ENCODE results near the gene XPO6.

The XPO6 gene

GRCh38 chr16:28089205-28089991, 122.4 kb downstream of the XPO6 start:
- no peak overlapping the region for H3K27ac ChIP-seq (ENCODE audit: low read depth, low read length)

GRCh38 chr16:28087675-28088300, 124.0 kb downstream of the XPO6 start:
- no peak overlapping the region for H3K9ac ChIP-seq (ENCODE audit: low read length in 5 of 5)
- H3K9me3 ChIP-seq (ENCODE audit: control insufficient read depth in 5 of 5, low read length in 5 of 5) = no peaks in the 10 kb centered on the region
- no peaks in the 10 kb centered on the region for H3K4me1 ChIP-seq (ENCODE audit: control insufficient read depth in 5 of 5, insufficient read depth in 5 of 5, low read length in 5 of 5)
- H3K36me3 ChIP-seq (ENCODE audit: control insufficient read depth in 5 of 5, insufficient read depth in 5 of 5, low read length in 5 of 5) = no peaks in the 10 kb centered on the region
- H3K4me3 ChIP-seq (ENCODE audit: low read depth in 1 of 5, low read length in 5 of 5) = no peak overlapping the region
- H3K27ac ChIP-seq (ENCODE audit: low read depth, low read length) = no peak overlapping the region
- peaks cover 0 to 5% (median 0%) of the 10 kb centered on the region in 5 donors for H3K27me3 ChIP-seq (ENCODE audit: control insufficient read depth in 5 of 5, insufficient read depth in 4 of 5, low read length in 5 of 5)

More at GRCh38 chr16:28089205-28089991, 122.4 kb downstream of the XPO6 start:
- Histone ChIP-seq H3K4me3 (ENCODE audit: low read depth in 1 of 5, low read length in 5 of 5) (no peak overlapping the region), H3K9ac (ENCODE audit: low read length in 5 of 5) (no peak overlapping the region), H3K9me3 (ENCODE audit: control insufficient read depth in 5 of 5, low read length in 5 of 5) (no peaks in the 10 kb centered on the region), H3K36me3 (ENCODE audit: control insufficient read depth in 5 of 5, insufficient read depth in 5 of 5, low read length in 5 of 5) (peaks cover 0 to 3% (median 0%) of the 10 kb centered on the region in 5 donors), H3K4me1 (ENCODE audit: control insufficient read depth in 5 of 5, insufficient read depth in 5 of 5, low read length in 5 of 5) (no peaks in the 10 kb centered on the region), H3K27me3 (ENCODE audit: control insufficient read depth in 5 of 5, insufficient read depth in 4 of 5, low read length in 5 of 5) (peaks cover 0 to 5% (median 0%) of the 10 kb centered on the region in 5 donors)

GRCh38 chr16:28087140-28087660, 124.6 kb downstream of the XPO6 start:
- Histone ChIP-seq H3K27ac (ENCODE audit: low read depth, low read length) (no peak overlapping the region), H3K4me3 (ENCODE audit: low read depth in 1 of 5, low read length in 5 of 5) (no peak overlapping the region), H3K9ac (ENCODE audit: low read length in 5 of 5) (no peak overlapping the region), H3K36me3 (ENCODE audit: control insufficient read depth in 5 of 5, insufficient read depth in 5 of 5, low read length in 5 of 5) (no peaks in the 10 kb centered on the region), H3K9me3 (ENCODE audit: control insufficient read depth in 5 of 5, low read length in 5 of 5) (no peaks in the 10 kb centered on the region), H3K27me3 (ENCODE audit: control insufficient read depth in 5 of 5, insufficient read depth in 4 of 5, low read length in 5 of 5) (peaks cover 0 to 5% (median 0%) of the 10 kb centered on the region in 5 donors), H3K4me1 (ENCODE audit: control insufficient read depth in 5 of 5, insufficient read depth in 5 of 5, low read length in 5 of 5) (no peaks in the 10 kb centered on the region)

- Histone ChIP-seq H3K9me3 (ENCODE audit: control insufficient read depth in 5 of 5, low read length in 5 of 5) (no peaks in the 10 kb centered on the region), H3K4me1 (ENCODE audit: control insufficient read depth in 5 of 5, insufficient read depth in 5 of 5, low read length in 5 of 5) (no peaks in the 10 kb centered on the region), H3K4me3 (ENCODE audit: low read depth in 1 of 5, low read length in 5 of 5) (no peak overlapping the region), H3K27me3 (ENCODE audit: control insufficient read depth in 5 of 5, insufficient read depth in 4 of 5, low read length in 5 of 5) (peaks cover 0 to 5% (median 0%) of the 10 kb centered on the region in 5 donors), H3K9ac (ENCODE audit: low read length in 5 of 5) (no peak overlapping the region), H3K36me3 (ENCODE audit: control insufficient read depth in 5 of 5, insufficient read depth in 5 of 5, low read length in 5 of 5) (no peaks in the 10 kb centered on the region), H3K27ac (ENCODE audit: low read depth, low read length) (no peak overlapping the region)
Observed at GRCh38 chr16:28086186-28087139, 125.3 kb downstream of the XPO6 start.

- Histone ChIP-seq H3K4me3 (ENCODE audit: low read depth in 1 of 5, low read length in 5 of 5) (no peak overlapping the region), H3K9ac (ENCODE audit: low read length in 5 of 5) (no peak overlapping the region), H3K27ac (ENCODE audit: low read depth, low read length) (no peak overlapping the region), H3K27me3 (ENCODE audit: control insufficient read depth in 5 of 5, insufficient read depth in 4 of 5, low read length in 5 of 5) (peaks cover 0 to 5% (median 0%) of the 10 kb centered on the region in 5 donors), H3K9me3 (ENCODE audit: control insufficient read depth in 5 of 5, low read length in 5 of 5) (no peaks in the 10 kb centered on the region), H3K4me1 (ENCODE audit: control insufficient read depth in 5 of 5, insufficient read depth in 5 of 5, low read length in 5 of 5) (no peaks in the 10 kb centered on the region), H3K36me3 (ENCODE audit: control insufficient read depth in 5 of 5, insufficient read depth in 5 of 5, low read length in 5 of 5) (no peaks in the 10 kb centered on the region)
Observed at GRCh38 chr16:28085389-28086171, 126.2 kb downstream of the XPO6 start.

- Histone ChIP-seq H3K4me3 (ENCODE audit: low read depth in 1 of 5, low read length in 5 of 5) (no peak overlapping the region), H3K9ac (ENCODE audit: low read length in 5 of 5) (no peak overlapping the region), H3K27ac (ENCODE audit: low read depth, low read length) (no peak overlapping the region), H3K4me1 (ENCODE audit: control insufficient read depth in 5 of 5, insufficient read depth in 5 of 5, low read length in 5 of 5) (no peaks in the 10 kb centered on the region), H3K27me3 (ENCODE audit: control insufficient read depth in 5 of 5, insufficient read depth in 4 of 5, low read length in 5 of 5) (peaks cover 0 to 5% (median 0%) of the 10 kb centered on the region in 5 donors), H3K9me3 (ENCODE audit: control insufficient read depth in 5 of 5, low read length in 5 of 5) (no peaks in the 10 kb centered on the region), H3K36me3 (ENCODE audit: control insufficient read depth in 5 of 5, insufficient read depth in 5 of 5, low read length in 5 of 5) (no peaks in the 10 kb centered on the region)
Observed at GRCh38 chr16:28084209-28084608, 127.6 kb downstream of the XPO6 start.

- H3K9ac ChIP-seq (ENCODE audit: low read length in 5 of 5) = no peak overlapping the region
- H3K27ac ChIP-seq (ENCODE audit: low read depth, low read length) = no peak overlapping the region
- H3K9me3 ChIP-seq (ENCODE audit: control insufficient read depth in 5 of 5, low read length in 5 of 5) = no peaks in the 10 kb centered on the region
- H3K36me3 ChIP-seq (ENCODE audit: control insufficient read depth in 5 of 5, insufficient read depth in 5 of 5, low read length in 5 of 5) = no peaks in the 10 kb centered on the region
- H3K4me1 ChIP-seq (ENCODE audit: control insufficient read depth in 5 of 5, insufficient read depth in 5 of 5, low read length in 5 of 5) = no peaks in the 10 kb centered on the region
- peaks cover 0 to 5% (median 0%) of the 10 kb centered on the region in 5 donors for H3K27me3 ChIP-seq (ENCODE audit: control insufficient read depth in 5 of 5, insufficient read depth in 4 of 5, low read length in 5 of 5)
- no peak overlapping the region for H3K4me3 ChIP-seq (ENCODE audit: low read depth in 1 of 5, low read length in 5 of 5)
Observed at GRCh38 chr16:28082624-28083023, 129.1 kb downstream of the XPO6 start.

- no peak overlapping the region for H3K4me3 ChIP-seq (ENCODE audit: low read depth in 1 of 5, low read length in 5 of 5)
- H3K4me1 ChIP-seq (ENCODE audit: control insufficient read depth in 5 of 5, insufficient read depth in 5 of 5, low read length in 5 of 5) = no peaks in the 10 kb centered on the region
- H3K9ac ChIP-seq (ENCODE audit: low read length in 5 of 5) = no peak overlapping the region
- no peak overlapping the region for H3K27ac ChIP-seq (ENCODE audit: low read depth, low read length)
- peaks cover 0 to 5% (median 0%) of the 10 kb centered on the region in 5 donors for H3K27me3 ChIP-seq (ENCODE audit: control insufficient read depth in 5 of 5, insufficient read depth in 4 of 5, low read length in 5 of 5)
- H3K9me3 ChIP-seq (ENCODE audit: control insufficient read depth in 5 of 5, low read length in 5 of 5) = no peaks in the 10 kb centered on the region
- no peaks in the 10 kb centered on the region for H3K36me3 ChIP-seq (ENCODE audit: control insufficient read depth in 5 of 5, insufficient read depth in 5 of 5, low read length in 5 of 5)
Observed at GRCh38 chr16:28081391-28081968, 130.3 kb downstream of the XPO6 start.

GRCh38 chr16:28078261-28078660, 133.5 kb downstream of the XPO6 start:
- Histone ChIP-seq H3K9me3 (ENCODE audit: control insufficient read depth in 5 of 5, low read length in 5 of 5) (no peaks in the 10 kb centered on the region), H3K36me3 (ENCODE audit: control insufficient read depth in 5 of 5, insufficient read depth in 5 of 5, low read length in 5 of 5) (no peaks in the 10 kb centered on the region), H3K27me3 (ENCODE audit: control insufficient read depth in 5 of 5, insufficient read depth in 4 of 5, low read length in 5 of 5) (peaks cover 0 to 6% (median 0%) of the 10 kb centered on the region in 5 donors), H3K4me3 (ENCODE audit: low read depth in 1 of 5, low read length in 5 of 5) (no peak overlapping the region), H3K9ac (ENCODE audit: low read length in 5 of 5) (no peak overlapping the region), H3K27ac (ENCODE audit: low read depth, low read length) (no peak overlapping the region), H3K4me1 (ENCODE audit: control insufficient read depth in 5 of 5, insufficient read depth in 5 of 5, low read length in 5 of 5) (no peaks in the 10 kb centered on the region)

All from subcutaneous abdominal adipose tissue (tissue), 5 donors.